SK-N-DZ (cell line): ENCODE data around the gene ZNF260. TPM values are rescaled to one million over a fixed set of nuclear protein-coding genes. Genes with fewer than 3 reads are reported as not detected.
"Not testable (repeated sequence)": the region's sequence is repeated elsewhere in the genome, so short reads cannot be mapped to it uniquely, and the experiment has no call there.

Source experiments
- DNase-seq: peaks from one replicate; pipeline ENCODE4 v3.0.0-alpha.2; 2015; ENCODE audit warnings: low spot score
- polyA plus RNA-seq, 2 experiments: library from polyadenylated mRNA; depleted of rRNA; stranded (reverse); fragments of >200 nt; gene quantifications; 2 replicates each; pipeline ENCODE4 v1.2.3, GENCODE V29; 2014

ZNF260 gene
- 15.9 and 19.7 TPM in 2 replicates for polyA plus RNA-seq (2014; cell fraction: cytosol; rRNA removed)
- 8.2 and 8.9 TPM in 2 replicates for polyA plus RNA-seq (2014; cell fraction: nucleus; rRNA removed)

GRCh38 chr19:36528194-36528920 lies at the start of gene ZNF260:
ZNF260 (minus strand) TSS chr19:36528271; CDS start chr19:36515238, 13,033 bp downstream.
- peak; percentile 92 for DNase-seq

GRCh38 chr19:36577271-36577996 lies 49.4 kb upstream of the ZNF260 start:
- DNase-seq, result no peak

- DNase-seq, result no peak
Measured at GRCh38 chr19:36574741-36575140, 46.7 kb upstream of the ZNF260 start.

- DNase-seq, result no peak
Measured at GRCh38 chr19:36573895-36574720, 46.0 kb upstream of the ZNF260 start.

DNA sequence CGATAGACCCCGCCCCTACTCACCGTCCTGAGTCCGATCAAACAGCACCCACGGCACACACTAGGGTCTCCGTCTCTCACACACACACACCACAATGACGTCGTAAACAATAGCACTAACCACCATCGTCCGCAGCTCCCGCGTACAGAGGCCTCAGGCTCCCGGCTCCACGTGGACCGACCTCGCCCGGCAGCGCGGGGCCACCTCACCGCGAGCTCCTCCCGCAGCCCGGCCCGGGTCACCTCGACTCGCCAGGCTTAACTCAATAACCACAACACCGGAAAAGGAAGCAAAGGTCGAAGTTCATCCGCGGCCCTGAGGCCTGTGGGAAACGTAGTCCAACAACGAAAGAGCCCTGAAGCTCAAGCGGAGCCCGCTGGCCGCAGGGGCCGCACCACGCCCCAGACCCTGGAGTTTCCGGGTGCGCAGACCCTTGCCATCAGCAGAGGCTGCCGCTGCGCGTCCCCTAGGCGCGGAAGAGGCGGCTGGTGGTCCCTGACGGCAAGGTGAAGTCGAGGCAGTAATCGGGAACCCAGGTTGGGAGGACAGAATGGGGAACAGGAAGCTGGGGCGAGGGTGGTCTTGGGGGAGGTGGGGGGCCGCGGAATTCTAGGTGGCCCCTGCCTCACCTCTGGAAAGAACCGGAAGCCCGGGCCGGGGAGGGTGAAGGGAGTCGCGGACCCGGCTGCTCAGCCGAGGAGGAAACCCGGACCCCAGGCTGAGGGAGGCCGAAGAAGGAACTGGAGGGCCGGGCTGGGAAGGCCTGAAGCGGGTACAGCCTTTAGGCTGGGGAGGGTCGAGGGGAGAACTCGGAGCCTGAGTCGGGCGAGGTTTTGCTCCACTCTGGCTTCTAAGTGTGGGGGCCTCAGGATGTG lies 45.2 kb upstream of the ZNF260 start, which contains the start of gene ZNF529:
TSS of gene ZNF529 (minus strand) at position 273 of the 875 bp plus-strand sequence. CDS start 946 bp downstream, outside the sequence.
- DNase-seq, result peak; percentile 95

- no peak for DNase-seq
Measured at GRCh38 chr19:36572593-36573019, 44.5 kb upstream of the ZNF260 start.

DNA sequence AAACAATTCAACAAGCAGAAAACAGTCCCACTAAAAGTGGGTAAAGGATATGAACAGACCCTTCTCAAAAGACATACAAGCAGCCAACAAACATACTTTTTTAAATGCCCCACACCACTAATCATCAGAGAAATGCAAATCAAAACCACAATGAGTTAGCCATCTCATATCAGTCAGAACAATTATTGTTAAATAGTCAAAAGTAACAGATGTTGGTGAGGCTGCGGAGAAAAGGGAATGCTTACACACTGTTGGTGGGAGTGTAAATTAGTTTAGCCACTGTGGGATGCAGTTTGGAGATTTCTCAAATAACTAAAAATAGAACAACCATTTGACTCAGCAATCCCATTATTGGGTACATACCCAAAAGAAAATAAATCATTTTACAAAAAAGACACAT lies 36.3 kb upstream of the ZNF260 start:
- DNase-seq, result no peak

GRCh38 chr19:36547001-36547732 lies 19.1 kb upstream of the ZNF260 start:
- DNase-seq, result no peak

DNA sequence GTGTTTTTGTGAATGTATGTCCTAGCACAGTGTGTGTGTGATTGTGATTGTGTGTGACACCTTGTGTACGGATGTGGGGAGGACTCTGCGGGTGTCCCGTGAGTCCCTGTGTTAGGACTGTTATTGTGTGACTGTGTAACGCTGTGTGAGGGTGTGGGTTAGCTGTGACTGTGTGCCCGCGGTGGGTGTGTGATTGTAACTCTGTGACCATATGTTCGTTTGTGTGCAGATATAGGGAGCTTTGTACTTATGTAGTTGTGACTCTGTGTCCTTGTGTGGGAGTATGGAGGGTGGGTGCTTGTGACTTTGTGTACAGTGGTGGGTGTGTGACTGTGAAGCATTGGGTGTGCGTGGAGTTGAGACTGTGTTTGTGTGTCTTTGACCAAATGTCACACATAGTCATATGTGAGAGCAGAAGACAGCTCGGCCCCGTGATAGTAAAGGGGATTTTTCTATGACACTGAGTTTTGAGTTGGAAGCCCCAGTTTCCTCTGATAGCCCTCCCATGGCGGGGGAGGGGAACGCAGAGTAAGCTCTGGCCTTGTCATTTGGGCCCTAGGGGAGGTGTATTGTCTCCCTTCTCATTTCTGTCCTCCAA lies 949 bp upstream of the ZNF260 start:
- DNase-seq, result peak; percentile 35

GRCh38 chr19:36527873-36528193 lies 238 bp downstream of the ZNF260 start:
- no peak for DNase-seq

- no peak for DNase-seq
Measured at GRCh38 chr19:36527341-36527740, 730 bp downstream of the ZNF260 start.

GRCh38 chr19:36526581-36526980 lies 1.5 kb downstream of the ZNF260 start:
- no peak for DNase-seq

DNA sequence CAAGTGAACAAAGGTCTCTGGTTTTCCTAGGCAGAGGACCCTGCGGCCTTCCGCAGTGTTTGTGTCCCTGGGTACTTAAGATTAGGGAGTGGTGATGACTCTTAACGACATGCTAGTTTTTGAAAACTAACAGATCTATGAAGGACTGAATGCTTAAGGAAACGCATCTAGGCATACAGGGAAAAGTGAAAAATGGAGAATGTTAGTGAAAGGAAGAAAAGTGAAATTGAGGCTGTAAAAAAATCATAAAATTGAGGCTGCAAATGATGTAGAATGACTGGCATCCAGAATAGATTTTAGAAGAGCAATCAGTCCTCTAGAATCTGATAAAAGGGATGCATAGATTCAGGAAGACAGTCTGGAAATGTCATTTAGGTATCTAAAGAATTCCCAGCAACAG lies 3.5 kb downstream of the ZNF260 start:
- no peak for DNase-seq

DNA sequence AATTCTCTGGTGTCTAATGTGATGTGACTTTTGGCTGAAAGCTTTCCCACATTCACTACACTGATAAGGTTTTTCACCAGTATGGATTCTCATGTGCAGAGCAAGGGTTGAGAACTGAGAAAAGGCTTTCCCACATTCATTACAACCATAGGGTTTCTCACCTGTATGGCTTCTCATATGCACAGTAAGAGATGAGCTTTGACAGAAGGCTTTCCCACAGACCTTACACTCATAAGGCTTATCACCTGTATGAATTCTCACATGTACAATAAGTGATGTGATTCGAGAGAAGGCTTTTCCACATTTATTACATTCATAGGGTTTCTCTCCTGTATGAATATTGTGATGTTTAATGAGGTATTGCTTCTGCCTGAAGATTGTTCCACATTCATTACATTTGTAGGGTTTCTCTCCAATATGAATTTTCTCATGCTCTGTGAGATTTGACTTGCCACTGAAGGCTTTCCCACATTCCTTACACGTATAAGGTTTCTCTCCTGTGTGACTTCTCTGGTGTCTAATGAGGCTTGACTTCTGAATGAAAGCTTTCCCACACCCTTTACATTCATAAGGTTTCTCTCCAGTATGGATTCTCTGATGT lies 14.0 kb downstream of the ZNF260 start:
- no peak for DNase-seq

GRCh38 chr19:36508325-36508724 lies 19.7 kb downstream of the ZNF260 start:
- no peak for DNase-seq

- no peak for DNase-seq
Measured at GRCh38 chr19:36501973-36502372, 26.1 kb downstream of the ZNF260 start.

DNA sequence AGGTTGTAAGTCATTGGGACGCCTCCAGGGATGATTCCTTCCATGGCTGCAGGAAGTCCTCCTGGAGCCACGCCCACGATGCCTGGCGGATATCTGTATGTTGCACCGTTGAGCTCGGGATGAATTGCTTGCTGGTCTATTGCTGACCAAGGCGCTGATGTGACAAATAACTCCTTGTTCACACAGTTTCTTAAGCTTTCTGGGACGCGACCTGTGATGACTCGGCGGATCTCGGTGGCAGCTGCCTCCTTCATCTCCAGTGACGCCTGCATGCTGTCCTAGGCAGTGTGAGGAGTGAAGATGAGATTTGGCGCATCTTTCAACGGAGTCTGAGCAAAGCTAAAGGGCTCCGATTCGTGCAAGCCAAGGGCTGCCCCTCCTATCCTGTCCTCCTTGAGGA lies 31.1 kb downstream of the ZNF260 start:
- no peak for DNase-seq

DNA sequence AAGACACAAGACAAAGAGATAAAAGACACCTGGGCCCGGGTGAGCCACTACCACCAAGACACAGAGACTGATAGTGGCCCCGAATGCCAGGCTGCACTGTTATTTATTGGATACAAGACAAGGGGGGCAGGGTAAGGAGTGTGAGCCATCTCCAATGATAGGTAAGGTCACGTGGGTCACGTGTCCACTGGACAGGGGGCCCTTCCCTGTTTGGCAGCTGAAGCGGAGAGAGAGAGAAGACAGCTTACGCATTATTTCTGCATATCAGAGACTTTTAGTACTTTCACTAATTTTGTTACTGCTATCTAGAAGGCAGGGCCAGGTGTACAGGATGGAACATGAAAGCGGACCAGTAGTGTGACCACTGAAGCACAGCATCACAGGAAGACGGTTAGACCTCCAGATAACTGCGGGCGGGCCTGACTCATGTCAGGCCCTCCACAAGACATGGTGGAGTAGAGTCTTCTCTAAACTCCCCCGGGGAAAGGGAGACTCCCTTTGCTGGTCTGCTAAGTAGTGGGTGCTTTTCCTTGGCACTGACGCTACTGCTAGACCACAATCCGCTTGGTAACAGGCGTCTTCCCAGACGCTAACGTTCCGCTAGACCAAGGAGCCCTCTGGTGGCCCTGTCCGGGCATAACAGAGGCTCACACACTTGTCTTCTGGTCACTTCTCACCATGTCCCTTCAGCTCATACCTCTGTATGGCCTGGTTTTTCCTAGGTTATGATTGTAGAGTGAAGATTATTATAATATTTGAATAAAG lies 35.2 kb downstream of the ZNF260 start:
- peak; percentile 39 for DNase-seq

DNA sequence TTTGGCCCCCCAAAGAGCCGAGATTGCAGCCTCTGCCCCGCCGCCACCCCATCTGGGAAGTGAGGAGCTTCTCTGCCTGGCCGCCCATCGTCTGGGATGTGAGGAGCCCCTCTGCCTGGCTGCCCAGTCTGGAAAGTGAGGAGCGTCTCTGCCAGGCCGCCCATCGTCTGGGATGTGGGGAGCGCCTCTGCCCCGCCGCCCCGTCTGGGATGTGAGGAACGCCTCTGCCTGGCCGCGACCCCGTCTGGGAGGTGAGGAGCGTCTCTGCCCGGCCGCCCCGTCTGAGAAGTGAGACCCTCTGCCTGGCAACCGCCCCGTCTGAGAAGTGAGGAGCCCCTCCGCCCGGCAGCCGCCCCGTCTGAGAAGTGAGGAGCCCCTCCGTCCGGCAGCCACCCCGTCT lies 37.2 kb downstream of the ZNF260 start:
- DNase-seq, result not testable (repeated sequence)
